IPS-15b (cell line): ENCODE results near the gene UFSP1.
"Not testable (repeated sequence)": the region's sequence is repeated elsewhere in the genome, so short reads cannot be mapped to it uniquely, and the experiment has no call there.

Experiments
- H3K27me3 ChIP-seq: one replicate; pipeline ENCODE4 v1.6.1; 2013; ENCODE audit warnings: low read length; ENCODE audit not compliant: control insufficient read depth, insufficient read depth
- H3K36me3 ChIP-seq: one replicate; pipeline ENCODE4 v1.6.1; 2013; ENCODE audit warnings: low read length; ENCODE audit not compliant: control insufficient read depth, insufficient read depth
- H3K4me1 ChIP-seq: one replicate; pipeline ENCODE4 v1.6.1; 2013; ENCODE audit warnings: mild to moderate bottlenecking, low read length; ENCODE audit not compliant: control insufficient read depth, insufficient read depth
- H3K4me3 ChIP-seq: one replicate; pipeline ENCODE4 v1.5.1; 2013; ENCODE audit warnings: low read depth, low read length
- H3K9ac ChIP-seq: one replicate; pipeline ENCODE4 v1.6.1; 2013; ENCODE audit warnings: low read depth, mild to moderate bottlenecking, low read length
- H3K9me3 ChIP-seq: one replicate; pipeline ENCODE4 v1.6.1; 2013; ENCODE audit warnings: mild to moderate bottlenecking, low read length; ENCODE audit not compliant: control insufficient read depth, insufficient read depth

Gene UFSP1

DNA sequence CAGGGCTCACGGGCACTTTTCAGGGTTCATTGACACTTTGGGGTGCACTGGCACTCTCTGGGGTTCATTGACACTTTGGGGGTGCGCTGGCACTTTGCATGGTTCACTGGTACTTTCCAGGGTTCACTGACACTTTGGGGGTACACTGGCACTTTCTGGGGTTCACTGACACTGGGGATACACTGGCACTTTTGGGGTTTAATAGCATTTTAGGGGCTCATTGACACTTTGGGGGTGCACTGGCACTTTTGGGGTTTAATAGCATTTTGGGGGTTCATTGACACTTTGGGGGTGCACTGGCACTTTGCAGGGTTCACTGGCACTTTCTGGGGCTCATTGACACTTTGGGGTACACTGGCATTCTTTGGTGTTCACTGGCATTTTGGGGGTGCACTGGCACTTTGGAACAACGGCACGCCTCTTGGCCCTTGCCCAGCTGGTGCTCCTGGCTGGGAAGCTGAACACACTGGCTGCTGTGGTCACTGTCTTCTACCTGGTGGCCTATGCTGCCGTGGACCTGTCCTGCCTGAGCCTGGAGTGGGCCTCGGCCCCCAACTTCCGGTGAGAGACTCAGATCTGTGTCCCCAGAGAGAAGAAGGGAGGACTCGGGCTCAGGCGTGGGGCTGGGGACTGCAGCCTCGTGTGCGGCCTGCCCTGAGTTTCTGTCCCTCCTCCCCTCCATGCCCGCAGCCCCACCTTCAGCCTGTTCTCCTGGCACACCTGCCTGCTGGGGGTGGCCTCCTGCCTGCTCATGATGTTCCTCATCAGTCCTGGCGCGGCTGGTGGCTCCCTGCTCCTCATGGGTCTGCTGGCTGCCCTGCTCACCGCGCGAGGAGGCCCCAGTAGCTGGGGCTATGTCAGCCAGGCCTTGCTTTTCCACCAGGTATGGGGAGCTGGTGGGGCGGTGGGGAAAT is 28.6 kb downstream of the UFSP1 start:
- Histone ChIP-seq H3K4me3 (no peak overlapping the region), H3K9me3 (no peaks in the 10 kb centered on the region)

GRCh38 chr7:100859856-100860255 is 29.7 kb downstream of the UFSP1 start:
- Histone ChIP-seq H3K9me3 (no peaks in the 10 kb centered on the region), H3K9ac (no peak overlapping the region), H3K36me3 (peaks cover 34% of the 10 kb centered on the region), H3K4me1 (no peaks in the 10 kb centered on the region), H3K27me3 (no peaks in the 10 kb centered on the region), H3K4me3 (no peak overlapping the region)

More for the DNA sequence above, 28.6 kb downstream of the UFSP1 start:
- Histone ChIP-seq H3K36me3 (peaks cover 34% of the 10 kb centered on the region), H3K4me1 (no peaks in the 10 kb centered on the region), H3K9ac (no peak overlapping the region), H3K27me3 (no peaks in the 10 kb centered on the region)

GRCh38 chr7:100856871-100857282 is 32.6 kb downstream of the UFSP1 start:
- Histone ChIP-seq H3K9ac (no peak overlapping the region), H3K9me3 (no peaks in the 10 kb centered on the region), H3K4me3 (no peak overlapping the region), H3K4me1 (peaks cover 3% of the 10 kb centered on the region), H3K27me3 (no peaks in the 10 kb centered on the region), H3K36me3 (peaks cover 18% of the 10 kb centered on the region)

DNA sequence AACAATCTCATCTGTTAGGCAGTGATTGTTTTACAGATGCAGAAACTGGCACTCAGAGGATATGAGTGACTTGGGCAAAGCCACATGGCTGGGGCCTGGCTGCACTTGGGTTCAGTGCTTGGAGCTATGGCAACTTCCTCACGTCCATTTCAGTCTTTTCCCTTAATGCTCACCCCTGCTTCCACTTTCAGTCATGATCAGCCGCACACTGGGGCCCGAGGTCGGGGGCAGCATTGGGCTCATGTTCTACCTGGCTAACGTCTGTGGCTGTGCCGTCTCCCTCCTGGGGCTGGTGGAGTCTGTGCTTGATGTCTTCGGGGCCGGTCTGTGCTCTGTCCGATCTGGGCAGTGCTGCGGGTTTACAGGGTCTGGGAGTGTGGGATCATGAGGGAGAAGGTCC is 34.0 kb downstream of the UFSP1 start:
- Histone ChIP-seq H3K9me3 (no peaks in the 10 kb centered on the region), H3K4me1 (peaks cover 3% of the 10 kb centered on the region), H3K36me3 (peaks cover 7% of the 10 kb centered on the region), H3K4me3 (no peak overlapping the region), H3K27me3 (no peaks in the 10 kb centered on the region), H3K9ac (no peak overlapping the region)

- H3K4me3 ChIP-seq, H3K4me1 ChIP-seq, H3K27me3 ChIP-seq, H3K9ac ChIP-seq, H3K36me3 ChIP-seq, H3K9me3 ChIP-seq: not testable (repeated sequence)
These were observed 34.6 kb downstream of the UFSP1 start for GRCh38 chr7:100854899-100855298.

DNA sequence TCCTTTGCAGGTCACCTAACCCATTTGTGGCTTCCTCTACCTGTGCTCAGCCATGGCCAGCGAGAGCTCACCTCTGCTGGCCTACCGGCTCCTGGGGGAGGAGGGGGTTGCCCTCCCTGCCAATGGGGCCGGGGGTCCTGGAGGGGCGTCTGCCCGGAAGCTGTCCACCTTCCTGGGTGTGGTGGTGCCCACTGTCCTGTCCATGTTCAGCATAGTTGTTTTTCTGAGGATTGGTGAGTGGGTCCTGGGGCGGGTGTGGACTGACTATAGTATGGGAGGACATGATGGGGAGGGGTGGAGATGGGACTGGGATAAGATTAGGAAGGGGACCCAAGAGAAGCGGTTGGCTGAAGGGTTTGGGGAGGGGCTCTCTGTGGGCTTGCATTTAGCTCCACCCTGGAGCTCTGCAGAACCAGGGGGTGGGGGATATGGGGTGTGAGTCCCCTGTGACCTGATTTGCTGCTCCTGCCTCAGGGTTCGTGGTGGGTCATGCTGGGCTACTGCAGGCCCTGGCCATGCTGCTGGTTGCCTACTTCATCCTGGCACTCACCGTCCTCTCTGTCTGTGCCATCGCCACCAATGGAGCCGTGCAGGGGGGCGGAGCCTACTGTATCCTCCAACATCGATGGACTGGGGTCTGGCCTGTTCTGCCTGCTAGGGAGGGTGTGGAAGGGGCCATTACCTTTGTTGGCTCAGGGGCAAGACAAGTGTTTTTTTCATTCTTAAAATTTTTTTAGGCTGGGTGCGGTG is 35.2 kb downstream of the UFSP1 start:
- Histone ChIP-seq H3K27me3 (no peaks in the 10 kb centered on the region), H3K4me3 (no peak overlapping the region), H3K9me3 (no peaks in the 10 kb centered on the region), H3K4me1 (peaks cover 3% of the 10 kb centered on the region), H3K9ac (no peak overlapping the region), H3K36me3 (peaks cover 2% of the 10 kb centered on the region)

- Histone ChIP-seq H3K4me3 (peak within 1 kb of the TSS; percentile 93), H3K36me3 (no peaks in the 10 kb centered on the region), H3K9ac (peak within 1 kb of the TSS; percentile 65), H3K27me3 (no peaks in the 10 kb centered on the region), H3K4me1 (peaks cover 3% of the 10 kb centered on the region), H3K9me3 (no peaks in the 10 kb centered on the region)
These were observed 37.3 kb downstream of the UFSP1 start, which contains the start of gene SLC12A9 for GRCh38 chr7:100852048-100852872. Gene SLC12A9 (plus strand): TSS chr7:100852713. CDS start chr7:100854198, 1,485 bp downstream.

DNA sequence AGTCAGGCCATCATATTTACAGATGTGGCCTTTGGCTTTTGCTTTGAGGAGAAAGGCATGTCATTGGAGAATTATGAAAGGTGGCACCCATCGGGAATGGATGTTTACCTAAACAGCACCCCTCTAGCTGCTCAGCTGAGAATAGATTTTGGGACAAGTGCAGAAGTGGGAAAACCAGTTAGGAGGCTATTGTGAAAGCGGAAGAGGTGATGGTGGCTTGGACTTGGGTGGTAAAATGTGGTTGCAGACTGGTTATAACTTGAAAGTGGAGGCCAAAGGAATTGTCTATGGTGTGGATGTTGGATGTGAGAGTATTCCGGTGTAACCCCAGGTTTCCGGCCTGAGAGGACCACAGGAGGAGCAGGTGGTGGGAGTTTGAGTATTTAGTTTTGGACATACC is 42.2 kb downstream of the UFSP1 start:
- Histone ChIP-seq H3K4me1 (no peaks in the 10 kb centered on the region), H3K27me3 (no peaks in the 10 kb centered on the region), H3K36me3 (no peaks in the 10 kb centered on the region), H3K9ac (no peak overlapping the region), H3K4me3 (no peak overlapping the region), H3K9me3 (no peaks in the 10 kb centered on the region)

GRCh38 chr7:100840470-100841100 is 48.9 kb downstream of the UFSP1 start:
- Histone ChIP-seq H3K9me3 (no peaks in the 10 kb centered on the region), H3K4me3 (no peak overlapping the region), H3K4me1 (peaks cover 6% of the 10 kb centered on the region), H3K36me3 (no peaks in the 10 kb centered on the region), H3K9ac (no peak overlapping the region), H3K27me3 (no peaks in the 10 kb centered on the region)

GRCh38 chr7:100839361-100839760 is 50.2 kb downstream of the UFSP1 start:
- no peaks in the 10 kb centered on the region for H3K27me3 ChIP-seq
- no peaks in the 10 kb centered on the region for H3K36me3 ChIP-seq
- peaks cover 6% of the 10 kb centered on the region for H3K4me1 ChIP-seq
- H3K4me3 ChIP-seq: no peak overlapping the region
- H3K9me3 ChIP-seq: no peaks in the 10 kb centered on the region
- H3K9ac ChIP-seq: no peak overlapping the region
